Jurkat, Clone E6-1 (cell line): ENCODE results near the gene PBLD.
"Not testable (repeated sequence)": the region's sequence is repeated elsewhere in the genome, so short reads cannot be mapped to it uniquely, and the experiment has no call there.

ENCODE experiments used
- DNase-seq: peaks from one replicate; pipeline ENCODE4 v3.0.0-alpha.2; 2011; ENCODE audit warnings: low read depth, low spot score
- H3K4me3 ChIP-seq: 2 replicates; pipeline ENCODE4 v1.5.1; 2011; ENCODE audit warnings: mild to moderate bottlenecking, low read length, control low read depth, moderate library complexity

The PBLD gene

GRCh38 chr10:68333058-68333395 lies 299 bp upstream of the PBLD start:
- no peak for DNase-seq
- peak overlapping the region; percentile 90 for H3K4me3 ChIP-seq

- peak; percentile 96 for DNase-seq
- peak within 1 kb of the TSS; percentile 90 for H3K4me3 ChIP-seq
Observed at GRCh38 chr10:68331455-68332258, 1.1 kb downstream of the PBLD start, which contains the start of gene HNRNPH3. Gene HNRNPH3 (plus strand): TSS chr10:68332064. CDS start chr10:68337222, 5,158 bp downstream.

- no peak for DNase-seq
- peak overlapping the region; percentile 90 for H3K4me3 ChIP-seq
Observed at GRCh38 chr10:68330852-68331454, 1.8 kb downstream of the PBLD start.

GRCh38 chr10:68329506-68329861 lies 3.2 kb downstream of the PBLD start:
- no peak overlapping the region for H3K4me3 ChIP-seq
- no peak for DNase-seq

GRCh38 chr10:68327889-68328786 lies 4.6 kb downstream of the PBLD start:
- no peak for DNase-seq
- no peak overlapping the region for H3K4me3 ChIP-seq

- not testable (repeated sequence) for H3K4me3 ChIP-seq, DNase-seq
Observed at GRCh38 chr10:68324396-68324795, 8.3 kb downstream of the PBLD start.

GRCh38 chr10:68318331-68319059 lies 14.2 kb downstream of the PBLD start:
- no peak overlapping the region for H3K4me3 ChIP-seq
- no peak for DNase-seq

GRCh38 chr10:68315582-68315981 lies 17.1 kb downstream of the PBLD start:
- H3K4me3 ChIP-seq: no peak overlapping the region
- DNase-seq: no peak

- not testable (repeated sequence) for DNase-seq
Observed at GRCh38 chr10:68314930-68315329, 17.8 kb downstream of the PBLD start.

GRCh38 chr10:68310531-68310930 lies 22.2 kb downstream of the PBLD start:
- no peak for DNase-seq

More at GRCh38 chr10:68314930-68315329, 17.8 kb downstream of the PBLD start:
- H3K4me3 ChIP-seq: not testable (repeated sequence)

GRCh38 chr10:68305854-68306253 lies 26.9 kb downstream of the PBLD start:
- DNase-seq: no peak
- H3K4me3 ChIP-seq: no peak overlapping the region

More at GRCh38 chr10:68310531-68310930, 22.2 kb downstream of the PBLD start:
- H3K4me3 ChIP-seq: no peak overlapping the region

GRCh38 chr10:68303849-68304412 lies 28.8 kb downstream of the PBLD start:
- no peak overlapping the region for H3K4me3 ChIP-seq
- DNase-seq: no peak

- no peak overlapping the region for H3K4me3 ChIP-seq
- DNase-seq: no peak
Observed at GRCh38 chr10:68302871-68303270, 29.9 kb downstream of the PBLD start.

- no peak overlapping the region for H3K4me3 ChIP-seq
- DNase-seq: no peak
Observed at GRCh38 chr10:68302503-68302823, 30.3 kb downstream of the PBLD start.

- H3K4me3 ChIP-seq: no peak overlapping the region
- peak; percentile 24 for DNase-seq
Observed at GRCh38 chr10:68301790-68302502, 30.8 kb downstream of the PBLD start.

- DNase-seq: no peak
- no peak overlapping the region for H3K4me3 ChIP-seq
Observed at GRCh38 chr10:68301301-68301700, 31.4 kb downstream of the PBLD start.

- no peak for DNase-seq
- H3K4me3 ChIP-seq: no peak overlapping the region
Observed at GRCh38 chr10:68296843-68297663, 35.7 kb downstream of the PBLD start.

- H3K4me3 ChIP-seq: no peak overlapping the region
- no peak for DNase-seq
Observed at GRCh38 chr10:68290736-68291135, 42.0 kb downstream of the PBLD start.
